ENCODE results near the gene GCC2. TPM values are rescaled to one million over a fixed set of nuclear protein-coding genes. Genes with fewer than 3 reads are reported as not detected.
"Not testable (repeated sequence)": the region's sequence is repeated elsewhere in the genome, so short reads cannot be mapped to it uniquely, and the experiment has no call there.

The GCC2 gene
- total RNA-seq, 1 donor from 2014 or later = 24.7 TPM

- DNase-seq (ENCODE audit: low read depth) = no peak
- no peak overlapping the region for H3K4me3 ChIP-seq (ENCODE audit: low read depth, low read length)
- TF ChIP-seq, protein P1, sequence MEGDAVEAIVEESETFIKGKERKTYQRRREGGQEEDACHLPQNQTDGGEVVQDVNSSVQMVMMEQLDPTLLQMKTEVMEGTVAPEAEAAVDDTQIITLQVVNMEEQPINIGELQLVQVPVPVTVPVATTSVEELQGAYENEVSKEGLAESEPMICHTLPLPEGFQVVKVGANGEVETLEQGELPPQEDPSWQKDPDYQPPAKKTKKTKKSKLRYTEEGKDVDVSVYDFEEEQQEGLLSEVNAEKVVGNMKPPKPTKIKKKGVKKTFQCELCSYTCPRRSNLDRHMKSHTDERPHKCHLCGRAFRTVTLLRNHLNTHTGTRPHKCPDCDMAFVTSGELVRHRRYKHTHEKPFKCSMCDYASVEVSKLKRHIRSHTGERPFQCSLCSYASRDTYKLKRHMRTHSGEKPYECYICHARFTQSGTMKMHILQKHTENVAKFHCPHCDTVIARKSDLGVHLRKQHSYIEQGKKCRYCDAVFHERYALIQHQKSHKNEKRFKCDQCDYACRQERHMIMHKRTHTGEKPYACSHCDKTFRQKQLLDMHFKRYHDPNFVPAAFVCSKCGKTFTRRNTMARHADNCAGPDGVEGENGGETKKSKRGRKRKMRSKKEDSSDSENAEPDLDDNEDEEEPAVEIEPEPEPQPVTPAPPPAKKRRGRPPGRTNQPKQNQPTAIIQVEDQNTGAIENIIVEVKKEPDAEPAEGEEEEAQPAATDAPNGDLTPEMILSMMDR (IDR thresholded peaks at IDR 0.05; ENCODE audit: insufficient read depth, low read length, poor library complexity, severe bottlenecking) = no peak
- H3K27me3 ChIP-seq (ENCODE audit: control insufficient read depth, insufficient read depth, low read length) = no peaks in the 10 kb centered on the region
- H3K36me3 ChIP-seq (ENCODE audit: control insufficient read depth, insufficient read depth, low read length) = no peaks in the 10 kb centered on the region
These were observed 20.6 kb upstream of the GCC2 start for GRCh38 chr2:108428286-108429009.

- not testable (repeated sequence) for H3K27me3 ChIP-seq (ENCODE audit: control insufficient read depth, insufficient read depth, low read length); DNase-seq (ENCODE audit: low read depth); H3K36me3 ChIP-seq (ENCODE audit: control insufficient read depth, insufficient read depth, low read length); H3K4me3 ChIP-seq (ENCODE audit: low read depth, low read length)
These were observed 13.4 kb upstream of the GCC2 start for GRCh38 chr2:108435578-108435977.

GRCh38 chr2:108436976-108437375 is 12.0 kb upstream of the GCC2 start:
- no peaks in the 10 kb centered on the region for H3K36me3 ChIP-seq (ENCODE audit: control insufficient read depth, insufficient read depth, low read length)
- DNase-seq (ENCODE audit: low read depth) = no peak
- TF ChIP-seq, protein P1 (IDR thresholded peaks at IDR 0.05; ENCODE audit: insufficient read depth, low read length, poor library complexity, severe bottlenecking) = no peak

GRCh38 chr2:108441712-108442111 is 7.3 kb upstream of the GCC2 start:
- Histone ChIP-seq H3K27me3 (ENCODE audit: control insufficient read depth, insufficient read depth, low read length) (no peaks in the 10 kb centered on the region), H3K4me3 (ENCODE audit: low read depth, low read length) (no peak overlapping the region), H3K36me3 (ENCODE audit: control insufficient read depth, insufficient read depth, low read length) (no peaks in the 10 kb centered on the region)
- DNase-seq (ENCODE audit: low read depth) = no peak
- TF ChIP-seq, protein P1 (IDR thresholded peaks at IDR 0.05; ENCODE audit: insufficient read depth, low read length, poor library complexity, severe bottlenecking) = no peak

More at GRCh38 chr2:108436976-108437375, 12.0 kb upstream of the GCC2 start:
- no peak overlapping the region for H3K4me3 ChIP-seq (ENCODE audit: low read depth, low read length)
- no peaks in the 10 kb centered on the region for H3K27me3 ChIP-seq (ENCODE audit: control insufficient read depth, insufficient read depth, low read length)

DNA sequence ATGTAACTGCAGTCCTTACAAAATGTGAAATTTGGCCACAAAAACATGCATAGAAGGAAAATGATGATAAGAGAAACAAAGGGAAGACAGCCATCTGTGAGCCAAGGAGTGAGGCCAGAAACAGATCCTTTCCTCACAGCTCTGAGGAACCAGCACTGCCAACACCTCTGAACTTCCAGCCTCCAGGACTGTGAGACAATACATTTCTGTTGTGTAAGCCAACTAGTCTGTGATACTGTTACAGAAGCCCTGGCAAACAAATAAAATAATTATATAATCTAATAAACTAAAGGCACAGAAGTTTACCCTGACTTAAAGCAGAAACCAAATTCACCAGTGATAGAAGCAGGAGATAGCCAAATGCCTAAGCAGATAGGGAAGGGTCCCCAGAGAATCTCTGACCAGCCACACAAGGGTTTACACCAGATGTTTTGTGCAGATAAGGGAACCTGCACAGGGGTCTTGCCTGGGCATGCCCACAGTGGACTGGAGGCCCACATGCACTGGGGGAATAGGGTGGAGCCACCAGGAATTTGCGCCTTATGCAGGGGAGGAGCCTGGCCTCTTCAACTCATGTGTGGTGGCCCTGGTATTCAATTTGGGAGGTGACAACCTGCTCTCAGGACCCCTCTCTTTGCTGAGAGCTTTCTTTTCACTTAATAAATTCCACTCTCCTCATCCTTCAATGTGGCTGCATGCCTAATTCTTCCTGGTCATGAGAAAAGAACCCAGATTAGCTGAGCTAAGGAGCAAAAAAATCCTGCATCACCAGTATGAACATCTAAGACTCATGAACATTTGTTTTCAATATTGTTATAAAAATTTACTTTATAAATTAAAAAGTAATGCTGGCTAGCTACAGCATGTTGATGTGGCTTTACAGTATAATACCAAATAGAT is 3.8 kb upstream of the GCC2 start:
- Histone ChIP-seq H3K27me3 (ENCODE audit: control insufficient read depth, insufficient read depth, low read length) (no peaks in the 10 kb centered on the region), H3K4me3 (ENCODE audit: low read depth, low read length) (no peak overlapping the region), H3K36me3 (ENCODE audit: control insufficient read depth, insufficient read depth, low read length) (no peaks in the 10 kb centered on the region)
- DNase-seq (ENCODE audit: low read depth) = no peak
- TF ChIP-seq, protein P1 (IDR thresholded peaks at IDR 0.05; ENCODE audit: insufficient read depth, low read length, poor library complexity, severe bottlenecking) = no peak

GRCh38 chr2:108446703-108447102 is 2.3 kb upstream of the GCC2 start:
- Histone ChIP-seq H3K4me3 (ENCODE audit: low read depth, low read length) (no peak overlapping the region), H3K27me3 (ENCODE audit: control insufficient read depth, insufficient read depth, low read length) (no peaks in the 10 kb centered on the region), H3K36me3 (ENCODE audit: control insufficient read depth, insufficient read depth, low read length) (no peaks in the 10 kb centered on the region)
- no peak for DNase-seq (ENCODE audit: low read depth)
- TF ChIP-seq, protein P1 (IDR thresholded peaks at IDR 0.05; ENCODE audit: insufficient read depth, low read length, poor library complexity, severe bottlenecking) = no peak
